WI38 (cell line): ENCODE data around the gene OXER1.
"Not testable (repeated sequence)": the region's sequence is repeated elsewhere in the genome, so short reads cannot be mapped to it uniquely, and the experiment has no call there.

Experiments
- H3K4me3 ChIP-seq: 2 replicates; pipeline ENCODE4 v1.5.1; 2011; ENCODE audit warnings: low read depth, mild to moderate bottlenecking, control low read depth, low read length
- TF ChIP-seq, protein P1 (sequence below): IDR thresholded peaks from 2 replicates; pipeline ENCODE4 v1.5.1; 2012; ENCODE audit warnings: low read depth, mild to moderate bottlenecking, control low read depth, low read length

The OXER1 gene

DNA sequence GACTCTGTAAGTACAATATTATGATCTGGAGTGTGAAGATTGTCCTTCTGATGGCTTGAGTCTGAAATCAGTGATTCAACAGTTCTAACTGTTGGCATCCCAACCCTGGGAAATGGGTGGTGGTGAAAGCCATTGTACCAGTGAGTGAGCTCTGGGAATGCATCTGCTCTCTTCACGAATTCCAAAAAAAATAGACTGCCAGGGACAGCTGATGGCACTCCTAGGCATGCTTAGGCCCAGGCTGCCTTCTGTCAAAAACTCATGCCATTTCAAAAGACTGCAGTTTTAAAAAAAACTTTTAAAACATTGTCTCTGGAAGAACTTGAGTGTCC is 20.3 kb downstream of the OXER1 start:
- H3K4me3 ChIP-seq, result no peak overlapping the region
- TF ChIP-seq, protein P1, sequence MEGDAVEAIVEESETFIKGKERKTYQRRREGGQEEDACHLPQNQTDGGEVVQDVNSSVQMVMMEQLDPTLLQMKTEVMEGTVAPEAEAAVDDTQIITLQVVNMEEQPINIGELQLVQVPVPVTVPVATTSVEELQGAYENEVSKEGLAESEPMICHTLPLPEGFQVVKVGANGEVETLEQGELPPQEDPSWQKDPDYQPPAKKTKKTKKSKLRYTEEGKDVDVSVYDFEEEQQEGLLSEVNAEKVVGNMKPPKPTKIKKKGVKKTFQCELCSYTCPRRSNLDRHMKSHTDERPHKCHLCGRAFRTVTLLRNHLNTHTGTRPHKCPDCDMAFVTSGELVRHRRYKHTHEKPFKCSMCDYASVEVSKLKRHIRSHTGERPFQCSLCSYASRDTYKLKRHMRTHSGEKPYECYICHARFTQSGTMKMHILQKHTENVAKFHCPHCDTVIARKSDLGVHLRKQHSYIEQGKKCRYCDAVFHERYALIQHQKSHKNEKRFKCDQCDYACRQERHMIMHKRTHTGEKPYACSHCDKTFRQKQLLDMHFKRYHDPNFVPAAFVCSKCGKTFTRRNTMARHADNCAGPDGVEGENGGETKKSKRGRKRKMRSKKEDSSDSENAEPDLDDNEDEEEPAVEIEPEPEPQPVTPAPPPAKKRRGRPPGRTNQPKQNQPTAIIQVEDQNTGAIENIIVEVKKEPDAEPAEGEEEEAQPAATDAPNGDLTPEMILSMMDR, result no peak

- TF ChIP-seq, protein P1, result no peak
- H3K4me3 ChIP-seq, result no peak overlapping the region
Observed at GRCh38 chr2:42742740-42743658, 20.9 kb downstream of the OXER1 start.

DNA sequence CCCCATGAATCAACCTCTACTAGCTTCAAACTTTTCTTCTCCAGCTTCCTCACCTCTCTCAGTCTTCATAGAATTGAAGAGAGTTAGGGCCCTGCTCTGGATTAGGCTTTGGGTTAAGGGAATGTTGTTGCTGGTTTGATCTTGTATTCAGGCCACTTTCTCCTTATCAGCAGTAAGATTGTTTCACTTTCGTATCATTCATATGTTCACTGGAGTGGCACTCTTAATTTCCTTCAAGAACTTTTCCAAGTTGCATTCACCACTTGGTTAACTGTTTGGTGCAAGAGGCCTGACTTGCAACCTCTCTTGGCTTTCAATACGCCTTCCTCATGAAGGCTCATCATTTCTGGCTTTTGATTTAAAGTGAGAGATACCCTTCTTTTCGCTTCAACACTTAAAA is 22.8 kb downstream of the OXER1 start:
- TF ChIP-seq, protein P1, result no peak
- no peak overlapping the region for H3K4me3 ChIP-seq

GRCh38 chr2:42736598-42737322 is 27.2 kb downstream of the OXER1 start:
- H3K4me3 ChIP-seq, result no peak overlapping the region

DNA sequence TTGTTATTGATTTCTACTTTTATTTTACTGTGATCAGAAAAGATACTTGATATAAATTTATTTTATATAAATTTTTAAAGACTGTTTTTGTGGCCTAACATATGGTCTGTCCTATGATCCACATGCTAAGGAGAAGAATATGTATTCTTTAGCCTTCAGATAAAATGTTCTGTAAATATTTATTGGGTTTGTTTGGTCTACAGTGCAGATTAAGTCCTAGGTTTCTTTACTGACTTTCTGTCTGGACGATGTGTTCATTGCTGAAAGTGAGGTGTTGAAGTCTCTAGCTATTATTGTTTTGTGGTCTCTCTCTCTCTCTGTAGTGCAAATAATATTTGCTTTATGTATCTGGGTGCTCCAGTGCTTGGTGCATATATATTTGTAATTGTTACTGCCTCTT is 30.1 kb downstream of the OXER1 start:
- TF ChIP-seq, protein P1, result no peak

More at GRCh38 chr2:42736598-42737322, 27.2 kb downstream of the OXER1 start:
- TF ChIP-seq, protein P1, result no peak

DNA sequence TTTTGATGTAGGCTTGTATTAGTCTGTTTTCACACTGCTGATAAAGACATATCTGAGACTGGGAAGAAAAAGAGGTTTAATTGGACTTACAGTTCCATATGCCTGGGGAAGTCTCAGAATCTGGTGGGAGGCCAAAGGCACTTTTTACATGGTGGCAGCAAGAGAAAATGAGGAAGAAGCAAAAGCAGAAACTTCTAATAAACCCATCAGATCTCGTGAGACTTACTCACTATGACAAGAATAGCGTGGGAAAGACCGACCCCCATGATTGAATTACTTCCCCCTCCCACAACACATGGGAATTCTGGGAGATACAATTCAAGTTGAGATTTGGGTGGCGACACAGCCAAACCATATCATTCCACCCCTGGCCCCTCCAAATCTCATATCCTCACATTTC is 32.6 kb downstream of the OXER1 start:
- H3K4me3 ChIP-seq, result not testable (repeated sequence)

More for the DNA sequence above, 30.1 kb downstream of the OXER1 start:
- no peak overlapping the region for H3K4me3 ChIP-seq

DNA sequence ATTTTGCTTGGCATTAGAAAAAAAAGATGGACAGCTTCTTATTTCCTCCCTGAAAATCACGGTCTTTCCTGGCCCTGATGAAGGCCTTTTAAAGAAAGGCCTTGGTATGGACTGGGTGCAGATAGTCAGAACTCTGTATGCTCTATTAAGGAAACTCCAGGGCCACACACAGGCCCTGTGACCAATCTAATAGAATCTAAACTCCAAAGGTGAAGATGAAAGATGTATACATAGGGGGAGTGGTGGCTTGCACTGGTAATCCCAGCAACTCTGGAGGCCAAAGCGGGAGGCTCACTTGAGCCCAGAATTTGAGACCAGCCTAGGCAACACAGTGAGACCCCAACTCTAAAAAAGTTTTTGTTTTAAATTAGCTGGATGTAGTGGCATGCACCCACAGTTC is 37.3 kb downstream of the OXER1 start:
- TF ChIP-seq, protein P1, result no peak
- H3K4me3 ChIP-seq, result no peak overlapping the region
